Left forelimb (tissue), 1 donor: ENCODE results near the gene OR5H2.

Experiments
- DNase-seq: peaks from one replicate; pipeline ENCODE4 v3.0.0-alpha.2; 2018; ENCODE audit warnings: low spot score

OR5H2 gene

DNA sequence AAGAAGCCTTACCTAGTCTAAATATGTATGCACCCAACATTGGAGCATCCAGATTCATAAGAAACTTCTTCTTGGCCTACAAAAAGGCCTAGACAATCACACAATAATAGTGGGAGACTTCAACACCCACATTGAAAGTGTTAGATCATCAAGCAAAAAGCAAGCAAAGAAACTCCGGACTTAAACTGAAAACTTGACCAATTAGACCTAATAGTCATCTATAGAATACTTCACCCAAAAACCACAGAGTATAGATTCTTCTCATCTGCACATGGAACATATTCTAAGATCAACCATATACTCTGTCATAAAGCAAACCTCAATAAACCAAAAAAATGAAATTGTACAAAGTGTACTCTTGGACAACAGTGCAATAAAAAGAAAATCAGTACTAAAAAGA lies 49.0 kb downstream of the OR5H2 start:
- no peak for DNase-seq
